Hepatocyte (in vitro differentiated cells): ENCODE results near the gene COL15A1.

Experiments used
- CTCF ChIP-seq: fragments of 200-600 bp; sonication (generic); IDR thresholded peaks from 2 replicates; pipeline ENCODE4 v1.5.1; 2016; ENCODE audit warnings: antibody characterized with exemption, mild to moderate bottlenecking; ENCODE audit not compliant: poor library complexity
- EZH2 ChIP-seq: fragments of 200-600 bp; sonication (generic); IDR thresholded peaks from 2 replicates; pipeline ENCODE4 v1.6.1; 2016; ENCODE audit warnings: antibody characterized with exemption, mild to moderate bottlenecking, borderline replicate concordance

GRCh38 chr9:98954244-98954610, 10.5 kb downstream of the COL15A1 start:
- TF ChIP-seq CTCF (no peak), EZH2 (no peak)
